ENCODE data around the gene FAM174C. TPM values are rescaled to one million over a fixed set of nuclear protein-coding genes. Genes with fewer than 3 reads are reported as not detected.
"Not testable (repeated sequence)": the region's sequence is repeated elsewhere in the genome, so short reads cannot be mapped to it uniquely, and the experiment has no call there.

Gene FAM174C
- total RNA-seq, 1 experiment from 2014 or later, result 64.4 TPM

GRCh38 chr19:1237027-1237659, 38.2 kb upstream of the FAM174C start:
- DNase-seq (ENCODE audit: low read depth), result no peak

GRCh38 chr19:1237754-1238368, 37.5 kb upstream of the FAM174C start, which contains the start of gene CBARP:
Gene CBARP (minus strand): TSS chr19:1238005. CDS start chr19:1236100, 1,905 bp downstream.
- no peak for DNase-seq (ENCODE audit: low read depth)

GRCh38 chr19:1238369-1239303, 36.7 kb upstream of the FAM174C start:
- no peak for DNase-seq (ENCODE audit: low read depth)

GRCh38 chr19:1239420-1239795, 35.9 kb upstream of the FAM174C start:
- DNase-seq (ENCODE audit: low read depth), result no peak

GRCh38 chr19:1239796-1240737, 35.3 kb upstream of the FAM174C start:
- peak; percentile 85 for DNase-seq (ENCODE audit: low read depth)

- no peak for DNase-seq (ENCODE audit: low read depth)
These were observed 34.4 kb upstream of the FAM174C start for GRCh38 chr19:1240925-1241324.

- peak; percentile 94 for DNase-seq (ENCODE audit: low read depth)
These were observed 33.8 kb upstream of the FAM174C start, which contains the start of gene ATP5F1D for GRCh38 chr19:1241417-1242095. Gene ATP5F1D (plus strand): TSS chr19:1241751. CDS start chr19:1241851, 100 bp downstream.

GRCh38 chr19:1243768-1244692, 31.3 kb upstream of the FAM174C start:
- DNase-seq (ENCODE audit: low read depth), result peak; percentile 76

GRCh38 chr19:1244693-1245451, 30.5 kb upstream of the FAM174C start:
- peak; percentile 41 for DNase-seq (ENCODE audit: low read depth)

- DNase-seq (ENCODE audit: low read depth), result no peak
These were observed 29.7 kb upstream of the FAM174C start for GRCh38 chr19:1245494-1246264.

- not testable (repeated sequence) for DNase-seq (ENCODE audit: low read depth)
These were observed 28.9 kb upstream of the FAM174C start for GRCh38 chr19:1246265-1247087.

GRCh38 chr19:1247748-1248138, 27.6 kb upstream of the FAM174C start:
- no peak for DNase-seq (ENCODE audit: low read depth)

- peak; percentile 91 for DNase-seq (ENCODE audit: low read depth)
These were observed 27.1 kb upstream of the FAM174C start, which contains the start of gene MIDN for GRCh38 chr19:1248139-1248785. Gene MIDN (plus strand): TSS chr19:1248583. CDS start chr19:1250297, 1,714 bp downstream.

GRCh38 chr19:1248786-1249297, 26.5 kb upstream of the FAM174C start:
- no peak for DNase-seq (ENCODE audit: low read depth)

GRCh38 chr19:1249298-1249989, 25.9 kb upstream of the FAM174C start:
- DNase-seq (ENCODE audit: low read depth), result peak; percentile 95
